ENCODE results near the gene UBE2O.

Gene UBE2O

GRCh38 chr17:76462556-76463290 is 9.8 kb upstream of the UBE2O start:
- H3F3A ChIP-seq (ENCODE audit: insufficient read depth, low read length) = no peaks in the 10 kb centered on the region
- no peak for TF ChIP-seq CTCF (IDR thresholded peaks at IDR 0.05; ENCODE audit: low read length)
- no peak for TF ChIP-seq EZH2 (IDR thresholded peaks at IDR 0.05; ENCODE audit: borderline replicate concordance, low read length)
- no peak overlapping the region for H3K27ac ChIP-seq (ENCODE audit: low read depth, low read length, poor library complexity, severe bottlenecking)
- no peak overlapping the region for H3K4me2 ChIP-seq (ENCODE audit: low read length)
- H3K27me3 ChIP-seq (ENCODE audit: insufficient read depth, low read length) = no peaks in the 10 kb centered on the region
- no peaks in the 10 kb centered on the region for H3K9me2 ChIP-seq (ENCODE audit: low read depth, low read length)
- no peaks in the 10 kb centered on the region for H3K36me3 ChIP-seq (ENCODE audit: insufficient read depth, low read length)
- no peaks in the 10 kb centered on the region for H4K20me1 ChIP-seq (ENCODE audit: insufficient read depth, low read length)
- H2AFZ ChIP-seq (ENCODE audit: low read length) = no peak overlapping the region
- no peak overlapping the region for H3K4me3 ChIP-seq (ENCODE audit: low read depth, low read length, poor library complexity, severe bottlenecking)
- no peak overlapping the region for H3K9ac ChIP-seq (ENCODE audit: low read length)
- peaks cover 10% of the 10 kb centered on the region for H3K4me1 ChIP-seq (ENCODE audit: insufficient read depth, low read length, severe bottlenecking)
- no peaks in the 10 kb centered on the region for H3K79me2 ChIP-seq (ENCODE audit: insufficient read depth, low read length)
- H3K9me3 ChIP-seq (ENCODE audit: low read length) = no peaks in the 10 kb centered on the region

DNA sequence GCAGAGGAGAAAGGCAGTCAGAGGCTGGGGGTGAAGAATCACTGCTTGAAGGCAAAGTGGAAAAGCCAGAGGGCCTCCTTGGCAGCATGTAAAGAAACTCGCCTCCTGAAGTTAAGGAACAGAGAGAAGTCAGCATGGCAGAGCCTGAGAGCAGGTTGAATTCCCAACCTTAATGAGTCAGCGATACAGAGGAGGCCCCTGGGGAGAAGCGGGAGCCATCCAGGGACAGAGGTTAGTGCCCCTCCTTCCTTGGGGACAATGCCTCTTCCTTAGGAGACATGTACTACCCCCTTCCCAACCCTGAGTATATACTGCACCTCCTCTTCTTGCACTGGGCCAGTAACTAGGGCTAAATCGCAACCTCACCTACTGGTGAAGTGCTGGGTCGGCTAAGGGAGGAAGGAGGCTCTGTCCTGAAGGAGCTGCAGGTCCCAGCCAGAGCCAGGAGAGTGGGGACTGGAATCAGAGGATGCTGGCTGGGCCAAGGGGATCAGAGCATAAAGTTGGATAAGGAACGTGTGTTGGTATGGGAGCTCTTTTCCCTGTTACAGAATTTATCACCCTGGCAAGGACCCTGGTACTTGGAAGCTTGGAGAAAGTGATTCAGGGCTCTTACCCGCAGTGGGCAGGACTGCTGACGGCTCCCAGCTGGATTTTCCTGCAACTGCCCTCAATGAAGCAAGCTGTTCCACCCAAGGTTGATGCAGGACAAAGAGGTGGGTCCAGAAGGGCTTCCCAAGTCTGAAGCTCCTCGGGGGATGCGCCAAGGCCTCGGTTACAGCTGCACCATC is 9.0 kb upstream of the UBE2O start:
- Histone ChIP-seq H3K9me3 (ENCODE audit: low read length) (no peaks in the 10 kb centered on the region), H3K9me2 (ENCODE audit: low read depth, low read length) (no peaks in the 10 kb centered on the region), H3F3A (ENCODE audit: insufficient read depth, low read length) (no peaks in the 10 kb centered on the region), H3K9ac (ENCODE audit: low read length) (no peak overlapping the region), H3K4me3 (ENCODE audit: low read depth, low read length, poor library complexity, severe bottlenecking) (no peak overlapping the region), H3K36me3 (ENCODE audit: insufficient read depth, low read length) (no peaks in the 10 kb centered on the region), H2AFZ (ENCODE audit: low read length) (no peak overlapping the region), H3K4me2 (ENCODE audit: low read length) (no peak overlapping the region), H3K79me2 (ENCODE audit: insufficient read depth, low read length) (no peaks in the 10 kb centered on the region), H3K27ac (ENCODE audit: low read depth, low read length, poor library complexity, severe bottlenecking) (no peak overlapping the region), H3K27me3 (ENCODE audit: insufficient read depth, low read length) (no peaks in the 10 kb centered on the region), H3K4me1 (ENCODE audit: insufficient read depth, low read length, severe bottlenecking) (peaks cover 10% of the 10 kb centered on the region), H4K20me1 (ENCODE audit: insufficient read depth, low read length) (no peaks in the 10 kb centered on the region)
- TF ChIP-seq EZH2 (IDR thresholded peaks at IDR 0.05; ENCODE audit: borderline replicate concordance, low read length) = no peak
- TF ChIP-seq CTCF (IDR thresholded peaks at IDR 0.05; ENCODE audit: low read length) = no peak

DNA sequence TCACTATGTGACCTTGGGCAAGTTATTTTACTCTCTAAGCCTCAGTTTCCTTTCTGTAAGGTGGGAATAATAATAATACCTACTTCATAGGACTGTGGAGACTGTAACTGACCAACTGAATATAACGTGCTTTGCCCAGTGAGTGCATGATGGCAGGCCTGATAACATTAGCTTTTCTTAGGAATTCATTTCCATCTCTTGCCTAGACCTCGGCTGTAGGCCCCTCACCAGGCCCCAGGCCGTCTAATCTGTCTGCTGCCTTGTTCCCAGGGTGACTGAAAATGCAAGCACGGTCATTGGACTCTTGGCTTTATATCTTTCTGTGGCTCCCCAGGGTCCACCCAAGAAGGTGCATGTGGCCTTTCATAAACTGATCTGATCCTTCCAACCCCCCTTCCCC is 6.7 kb upstream of the UBE2O start:
- no peak overlapping the region for H3K4me2 ChIP-seq (ENCODE audit: low read length)
- no peaks in the 10 kb centered on the region for H3K9me3 ChIP-seq (ENCODE audit: low read length)
- no peak overlapping the region for H2AFZ ChIP-seq (ENCODE audit: low read length)
- H3K79me2 ChIP-seq (ENCODE audit: insufficient read depth, low read length) = no peaks in the 10 kb centered on the region
- H3K4me3 ChIP-seq (ENCODE audit: low read depth, low read length, poor library complexity, severe bottlenecking) = no peak overlapping the region
- H3K4me1 ChIP-seq (ENCODE audit: insufficient read depth, low read length, severe bottlenecking) = no peaks in the 10 kb centered on the region
- TF ChIP-seq EZH2 (IDR thresholded peaks at IDR 0.05; ENCODE audit: borderline replicate concordance, low read length) = no peak
- TF ChIP-seq CTCF (IDR thresholded peaks at IDR 0.05; ENCODE audit: low read length) = no peak
- no peaks in the 10 kb centered on the region for H3F3A ChIP-seq (ENCODE audit: insufficient read depth, low read length)
- no peak overlapping the region for H3K9ac ChIP-seq (ENCODE audit: low read length)
- H4K20me1 ChIP-seq (ENCODE audit: insufficient read depth, low read length) = no peaks in the 10 kb centered on the region
- H3K36me3 ChIP-seq (ENCODE audit: insufficient read depth, low read length) = no peaks in the 10 kb centered on the region
- no peaks in the 10 kb centered on the region for H3K27me3 ChIP-seq (ENCODE audit: insufficient read depth, low read length)
- no peaks in the 10 kb centered on the region for H3K9me2 ChIP-seq (ENCODE audit: low read depth, low read length)
- H3K27ac ChIP-seq (ENCODE audit: low read depth, low read length, poor library complexity, severe bottlenecking) = no peak overlapping the region

All from OCI-LY1 (cell line).